Amniotic stem cell (primary cell): ENCODE data around the gene ACER2.
"Not testable (repeated sequence)": the region's sequence is repeated elsewhere in the genome, so short reads cannot be mapped to it uniquely, and the experiment has no call there.

Experiments used
- DNase-seq: peaks from one replicate; lab custom pipeline; 2025; lab: John Stamatoyannopoulos, UW

Gene ACER2

DNA sequence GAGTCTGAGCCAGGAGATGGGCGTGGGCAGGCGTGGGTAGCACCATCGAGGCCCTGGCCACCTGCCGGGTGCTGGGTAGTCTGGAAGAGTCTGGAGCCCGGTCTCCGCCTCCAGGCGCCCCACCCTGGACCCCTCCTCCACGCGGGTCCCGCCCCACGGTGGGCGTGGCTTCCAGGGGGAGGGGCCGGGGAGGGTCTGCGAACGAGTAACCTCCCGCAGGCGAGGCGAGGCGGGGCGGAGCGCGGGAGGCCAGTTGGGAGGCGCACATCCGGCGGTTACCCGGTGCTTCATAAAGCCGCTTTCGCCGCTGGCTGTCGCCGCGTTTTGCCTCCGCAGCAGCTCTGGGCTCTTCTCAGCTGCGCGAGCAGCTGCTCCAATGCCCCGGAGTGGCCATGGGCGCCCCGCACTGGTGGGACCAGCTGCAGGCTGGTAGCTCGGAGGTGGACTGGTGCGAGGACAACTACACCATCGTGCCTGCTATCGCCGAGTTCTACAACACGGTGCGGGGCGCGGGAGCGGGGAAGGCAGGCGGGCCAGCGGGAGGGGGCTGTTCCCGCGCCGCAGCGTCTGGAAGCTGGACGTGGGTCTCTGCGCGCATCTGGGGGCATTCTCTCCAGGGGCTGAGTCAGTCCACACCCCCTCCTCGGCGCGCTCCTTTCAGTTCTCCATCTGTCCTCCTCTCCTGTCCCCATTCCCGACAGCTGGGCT, at the start of gene ACER2:
TSS of gene ACER2 (plus strand) at position 317 of the 708 bp plus-strand sequence. CDS start at position 393, 76 bp downstream.
- DNase-seq = peak; percentile 38

DNA sequence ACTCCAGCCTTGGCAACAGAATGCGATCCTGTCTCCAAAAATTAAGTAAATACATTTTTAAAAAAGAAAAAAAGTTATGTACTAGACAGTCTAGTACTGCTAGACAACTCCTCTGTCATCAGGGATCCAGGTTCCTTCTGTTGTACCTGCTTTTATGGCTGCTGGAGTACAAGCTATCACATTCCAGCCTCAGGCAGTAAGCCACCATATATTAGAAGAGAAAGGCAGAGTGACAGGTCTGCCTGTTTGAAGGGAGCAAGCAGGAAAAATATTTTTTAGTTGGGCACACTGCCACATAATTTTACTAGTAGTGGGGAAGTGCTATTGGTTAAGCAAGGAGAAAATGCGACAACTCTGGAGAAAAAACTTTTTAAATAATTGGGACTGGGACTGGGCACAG, 39.7 kb upstream of the ACER2 start:
- no peak for DNase-seq

DNA sequence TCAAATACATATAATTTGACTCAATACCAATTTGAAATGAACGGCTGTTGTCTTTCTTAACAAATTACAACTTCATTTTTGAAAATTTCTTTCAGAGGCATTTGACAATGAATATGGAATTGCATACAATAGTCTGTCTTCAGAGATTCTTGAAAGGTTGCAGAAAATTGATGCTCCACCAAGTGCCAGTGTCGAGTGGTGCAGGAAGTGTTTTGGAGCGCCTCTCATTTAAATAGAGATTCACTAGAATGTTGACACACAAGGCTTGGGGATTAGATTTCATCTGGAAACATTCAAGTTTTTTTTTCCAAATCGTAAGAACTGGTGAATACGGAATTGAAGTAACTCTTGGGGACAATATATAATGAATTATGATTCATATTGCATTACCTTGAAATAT, 36.9 kb upstream of the ACER2 start:
- DNase-seq = no peak

DNA sequence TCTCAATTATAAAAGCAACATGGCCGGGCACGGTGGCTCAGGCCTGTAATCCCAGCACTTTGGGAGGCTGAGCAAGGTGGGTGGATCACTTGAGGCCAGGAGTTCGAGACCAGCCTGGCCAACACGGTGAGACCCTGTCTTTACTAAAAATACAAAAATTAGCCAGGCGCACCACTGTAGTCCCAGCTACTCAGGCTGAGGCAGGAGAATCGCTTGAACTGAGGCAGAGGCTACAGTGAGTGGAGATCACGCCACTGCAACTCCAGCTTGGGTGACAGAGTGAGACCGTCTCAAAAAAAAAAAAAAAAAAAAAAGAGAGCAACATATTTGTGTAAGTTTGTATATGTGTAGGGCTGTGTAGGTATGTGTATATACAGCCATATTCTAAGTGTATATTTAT, 36.2 kb upstream of the ACER2 start:
- DNase-seq = no peak

DNA sequence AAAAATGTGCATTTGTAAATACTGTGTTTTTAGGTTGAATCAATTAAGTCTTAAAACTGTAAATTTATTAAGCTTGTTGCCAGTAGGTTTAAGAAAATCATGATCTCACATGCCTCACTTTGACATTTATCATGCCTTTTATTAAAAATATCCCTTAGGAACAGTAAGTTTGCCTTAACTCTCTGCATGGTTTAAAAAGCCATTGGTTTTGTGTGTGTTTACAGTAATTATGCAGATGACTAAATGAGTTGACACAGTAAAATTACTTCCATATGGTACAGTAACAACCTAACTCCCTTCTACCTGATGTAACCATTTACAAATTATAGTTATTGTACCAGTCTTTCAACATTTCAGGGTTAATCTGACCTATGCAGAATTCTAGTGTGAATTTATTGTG, 35.3 kb upstream of the ACER2 start:
- no peak for DNase-seq

DNA sequence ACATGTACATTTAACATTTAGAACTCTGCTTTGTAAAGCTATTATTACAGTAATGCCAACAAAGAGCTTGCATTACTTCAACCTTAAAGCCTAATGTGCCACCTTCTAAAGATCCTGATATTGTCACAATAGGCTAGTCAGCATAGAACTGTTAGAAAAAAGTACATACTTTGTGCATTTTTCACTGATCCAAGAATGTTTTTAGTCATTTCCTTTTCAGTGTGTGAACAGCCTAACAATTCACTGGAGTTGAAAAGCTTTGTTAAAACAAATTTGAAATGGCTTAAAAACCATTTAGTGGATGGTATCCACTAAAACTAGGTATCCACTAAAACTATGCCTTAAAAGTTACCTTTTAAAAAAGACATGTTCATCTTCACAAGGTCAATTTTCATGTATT, 33.3 kb upstream of the ACER2 start:
- peak; percentile 11 for DNase-seq

DNA sequence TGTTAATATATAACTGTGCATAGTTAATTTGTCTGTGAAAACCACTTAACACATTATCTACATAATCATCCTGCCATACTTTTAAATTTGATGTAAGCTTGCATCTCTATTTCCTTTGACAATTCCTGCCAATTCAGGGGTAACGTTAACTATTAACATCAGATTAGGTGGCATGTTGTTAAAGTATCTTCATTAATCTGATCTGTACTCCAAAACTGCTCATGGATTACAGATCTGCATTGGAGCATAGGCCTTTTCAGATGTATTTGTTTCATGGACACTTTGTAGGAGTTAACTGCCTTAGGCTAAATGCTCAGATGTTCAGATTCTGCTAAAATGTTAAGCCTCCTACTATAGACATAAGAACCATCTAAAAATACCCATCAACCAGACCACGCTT, 31.9 kb upstream of the ACER2 start:
- no peak for DNase-seq

DNA sequence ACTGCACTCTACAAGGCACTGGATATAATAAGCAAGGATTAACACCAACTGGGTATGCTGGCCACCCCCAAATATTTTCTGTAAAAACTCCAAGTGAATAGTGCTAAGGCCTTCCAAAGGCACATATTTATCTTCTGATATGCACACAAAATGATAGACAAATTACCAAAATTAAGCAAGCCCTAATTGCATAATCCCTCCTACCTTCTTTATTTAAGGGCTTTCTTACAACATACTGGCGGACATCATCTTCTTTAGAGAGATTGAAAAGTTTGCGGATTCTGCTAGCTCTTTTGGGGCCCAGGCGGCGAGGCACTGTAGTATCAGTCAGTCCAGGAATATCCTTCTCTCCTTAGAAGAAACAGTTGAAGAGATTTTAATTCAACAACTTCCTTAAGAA, 30.6 kb upstream of the ACER2 start:
- DNase-seq = no peak

DNA sequence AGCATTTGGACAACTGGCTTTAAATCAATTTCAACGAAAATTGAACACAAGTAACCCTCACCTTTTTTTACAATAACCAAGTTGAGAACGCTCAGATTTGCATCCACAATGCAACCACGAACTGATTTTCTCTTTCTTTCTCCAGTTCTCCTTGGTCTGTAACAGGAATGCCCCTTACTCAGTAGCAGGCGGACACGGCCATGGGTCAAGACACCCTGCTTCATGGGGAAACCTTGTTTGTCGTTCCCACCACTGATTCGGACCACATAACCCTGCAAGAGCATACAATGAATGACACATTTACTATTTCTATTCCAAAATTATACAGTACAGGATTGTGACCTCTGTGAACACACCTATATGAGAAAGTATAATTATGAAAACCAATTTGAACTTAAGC, 30.2 kb upstream of the ACER2 start:
- DNase-seq = no peak

DNA sequence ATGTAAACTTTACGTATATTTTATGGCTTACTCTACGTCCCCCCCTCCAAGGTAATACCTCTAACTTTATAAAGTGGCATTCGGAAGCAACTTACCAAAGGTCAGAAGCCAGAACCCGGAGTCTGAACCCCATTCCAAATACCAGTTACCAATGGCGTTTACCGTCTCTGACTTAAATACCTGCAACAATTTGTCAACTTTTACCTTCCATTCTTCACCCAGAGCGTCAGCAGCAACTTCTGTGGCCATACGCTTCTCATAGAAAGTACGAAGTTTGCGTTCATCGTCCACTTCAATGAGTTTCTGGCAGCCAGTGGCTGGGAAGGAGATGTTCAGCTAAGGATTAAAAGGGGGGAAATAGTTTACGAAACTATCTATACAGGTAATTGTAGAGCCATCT, 29.5 kb upstream of the ACER2 start:
- DNase-seq = no peak

DNA sequence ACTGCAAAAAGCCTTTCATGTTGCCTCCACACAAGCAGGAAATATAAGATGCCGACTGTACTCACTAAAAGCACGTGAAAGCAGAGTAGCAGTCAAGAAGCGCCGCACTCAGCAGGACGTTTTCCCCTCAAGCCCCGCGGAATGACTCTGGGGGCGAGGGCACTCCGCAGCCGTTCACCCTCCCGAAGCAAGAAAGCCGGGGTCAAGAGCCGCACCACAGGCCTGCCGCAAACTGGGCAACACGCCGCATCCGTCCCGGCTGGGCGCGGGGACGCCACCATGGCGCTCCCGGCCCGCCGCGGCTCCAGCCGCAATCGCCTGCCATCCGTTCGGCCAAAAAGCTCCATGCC, 29.1 kb upstream of the ACER2 start:
- no peak for DNase-seq

DNA sequence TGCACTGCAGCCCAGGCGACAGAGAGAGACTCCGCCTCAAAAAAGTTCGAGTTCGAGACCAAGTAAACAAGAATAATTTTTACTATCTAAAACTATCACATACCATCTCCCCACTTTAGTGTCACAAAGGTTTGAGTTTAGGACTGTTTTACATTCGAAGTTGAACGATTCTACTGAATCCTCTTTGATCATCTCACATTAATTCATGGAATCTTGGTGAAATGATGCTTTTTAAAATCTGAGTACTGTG, 28.1 kb upstream of the ACER2 start:
- DNase-seq = no peak

DNA sequence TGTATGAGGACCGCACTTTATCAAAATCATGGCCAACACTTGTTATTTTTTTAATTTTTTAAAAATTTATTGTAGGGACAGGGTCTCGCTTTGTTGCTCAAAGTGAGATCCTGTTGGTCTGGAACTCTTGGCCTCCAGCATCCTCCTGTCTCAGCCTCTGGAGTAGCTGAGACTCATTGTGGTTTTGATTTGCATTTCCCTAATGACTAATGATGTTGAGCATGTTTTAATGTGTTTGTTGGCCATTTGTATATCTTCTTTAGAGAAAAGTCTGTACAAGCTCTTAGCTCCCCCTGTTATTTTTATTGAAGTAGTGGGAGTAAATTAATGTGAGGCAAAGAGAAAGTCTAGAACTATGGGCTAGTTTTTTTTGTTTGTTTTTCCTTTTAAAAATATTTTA, 27.2 kb upstream of the ACER2 start:
- DNase-seq = no peak

DNA sequence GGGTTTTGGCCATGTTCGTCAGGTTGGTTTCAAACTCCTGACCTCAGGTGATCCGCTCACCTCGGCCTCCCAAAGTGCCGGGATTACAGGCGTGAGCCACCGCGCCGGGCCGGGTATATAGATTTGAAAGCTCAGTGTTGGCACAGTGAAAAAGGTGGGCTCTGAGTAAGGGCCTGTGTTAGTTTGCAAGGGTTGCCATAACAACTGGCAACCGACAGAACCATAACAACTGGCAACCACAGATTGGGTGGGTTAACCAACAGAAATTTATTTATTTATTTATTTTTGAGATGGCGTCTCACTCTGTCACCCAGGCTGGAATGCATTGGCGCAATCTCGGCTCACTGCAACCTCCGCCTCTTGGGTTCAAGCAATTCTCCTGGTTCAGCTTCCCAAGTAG, 23.6 kb upstream of the ACER2 start:
- DNase-seq = not testable (repeated sequence)

DNA sequence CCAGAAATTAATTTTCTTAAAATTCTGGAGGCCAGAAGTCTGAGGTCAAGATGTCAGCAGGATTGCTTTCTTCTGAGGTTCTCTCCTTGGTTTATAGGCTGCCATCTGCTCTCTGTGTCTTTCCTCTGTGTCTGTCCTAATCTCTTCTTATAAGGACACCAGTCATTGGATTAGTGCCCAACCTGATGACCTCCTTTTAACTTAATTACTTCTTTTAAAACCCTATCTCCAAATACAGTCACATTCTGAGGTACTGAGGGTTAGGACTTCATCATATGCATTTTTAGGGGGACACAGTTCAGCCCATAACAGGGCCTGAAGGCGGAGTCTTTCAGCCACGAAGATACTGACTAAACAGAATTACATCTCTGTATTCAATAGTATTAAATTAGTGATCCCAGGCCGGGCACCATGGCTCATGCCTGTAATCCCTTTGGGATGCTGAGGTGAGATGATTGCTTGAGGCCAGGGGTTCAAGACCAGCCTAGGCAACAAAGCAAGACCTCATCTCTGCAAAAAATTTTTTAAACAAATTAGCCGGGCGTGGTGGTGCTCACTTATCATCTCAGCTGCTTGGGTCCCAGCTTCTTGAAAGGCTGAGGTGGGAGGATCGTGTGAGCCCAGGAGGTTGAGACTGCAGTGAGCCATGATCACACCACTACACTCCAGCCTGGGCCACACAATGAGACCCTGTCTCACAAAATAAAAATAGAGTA, 22.9 kb upstream of the ACER2 start:
- no peak for DNase-seq

DNA sequence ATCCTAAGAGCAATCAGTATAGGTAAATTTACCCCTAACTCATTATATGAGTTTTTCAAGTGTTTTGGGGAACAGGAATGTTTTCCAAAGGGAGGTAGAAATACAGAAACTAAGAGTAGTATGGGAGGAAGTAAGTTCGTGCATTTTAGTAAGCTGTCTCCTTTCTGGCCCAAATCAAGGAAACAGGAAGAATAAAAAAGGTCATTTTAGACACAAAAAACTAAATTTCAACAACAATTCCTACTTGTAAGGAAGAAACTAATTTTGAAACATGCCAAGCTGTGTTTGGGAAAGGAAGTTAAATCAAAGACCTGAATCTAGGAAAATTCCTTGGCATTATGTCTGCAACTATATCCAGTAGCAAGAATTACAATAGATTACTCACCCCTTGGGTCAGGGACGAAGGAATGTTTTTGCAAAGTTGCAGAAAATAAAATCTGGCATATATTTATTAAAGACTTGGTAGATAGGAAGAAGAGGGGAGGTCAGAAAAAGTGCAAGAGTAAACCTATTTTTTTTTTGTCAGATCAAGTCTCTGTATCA, 22.2 kb upstream of the ACER2 start:
- DNase-seq = no peak

DNA sequence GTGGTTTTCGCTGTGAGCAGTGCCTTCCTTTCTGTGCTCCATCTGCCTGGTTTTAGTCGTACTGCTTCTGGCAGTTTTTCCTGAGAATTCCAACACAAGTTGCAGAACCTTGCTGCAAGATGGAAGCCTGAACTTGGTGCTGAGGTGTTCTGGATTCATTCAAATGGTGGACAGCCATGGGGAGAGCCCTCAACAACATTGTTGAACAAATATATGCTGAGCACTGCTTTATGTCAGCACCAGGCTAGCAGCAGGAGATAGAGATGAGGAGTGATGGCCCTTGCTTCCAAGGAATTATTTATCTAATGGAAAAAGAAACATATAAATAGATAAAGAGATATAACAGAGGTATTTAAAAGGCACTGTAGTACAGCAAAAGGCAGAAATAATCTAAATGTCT, 21.5 kb upstream of the ACER2 start:
- DNase-seq = no peak

DNA sequence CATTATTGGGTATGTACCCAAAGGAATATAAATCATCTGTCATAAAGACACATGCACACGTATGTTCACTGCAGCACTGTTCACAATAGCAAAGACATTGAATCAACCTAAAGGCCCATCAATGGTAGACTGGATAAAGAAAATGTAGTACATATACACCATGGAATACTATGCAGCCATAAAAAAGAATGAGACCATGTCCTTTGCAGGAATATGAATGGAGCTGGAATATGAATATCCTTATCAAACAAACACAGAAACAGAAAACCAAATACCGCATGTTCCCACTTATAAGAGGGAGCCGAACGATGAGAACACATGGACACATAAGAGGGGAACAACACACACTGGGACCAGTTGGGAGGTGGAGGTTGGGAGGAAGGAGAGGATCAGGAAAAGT, 19.3 kb upstream of the ACER2 start:
- DNase-seq = not testable (repeated sequence)

DNA sequence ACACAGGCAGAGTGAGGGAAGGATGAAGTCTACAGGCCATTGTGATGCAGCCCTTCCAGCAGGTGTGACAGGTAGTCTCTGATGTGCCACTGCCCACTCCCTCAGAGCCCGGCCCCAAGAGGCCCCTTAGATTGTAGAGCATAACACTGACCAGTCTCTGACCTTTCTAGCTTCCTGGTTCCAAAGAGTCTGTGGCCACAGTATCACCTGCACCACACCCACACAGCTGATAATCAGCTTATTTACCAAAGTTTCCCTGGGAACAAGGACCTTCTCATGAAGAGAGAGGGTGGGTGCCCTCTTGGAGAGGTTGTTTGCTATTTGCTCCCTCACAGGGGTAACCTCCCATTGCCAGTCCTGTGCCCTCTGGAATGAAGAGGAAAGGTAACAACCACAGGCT, 11.0 kb upstream of the ACER2 start:
- no peak for DNase-seq

DNA sequence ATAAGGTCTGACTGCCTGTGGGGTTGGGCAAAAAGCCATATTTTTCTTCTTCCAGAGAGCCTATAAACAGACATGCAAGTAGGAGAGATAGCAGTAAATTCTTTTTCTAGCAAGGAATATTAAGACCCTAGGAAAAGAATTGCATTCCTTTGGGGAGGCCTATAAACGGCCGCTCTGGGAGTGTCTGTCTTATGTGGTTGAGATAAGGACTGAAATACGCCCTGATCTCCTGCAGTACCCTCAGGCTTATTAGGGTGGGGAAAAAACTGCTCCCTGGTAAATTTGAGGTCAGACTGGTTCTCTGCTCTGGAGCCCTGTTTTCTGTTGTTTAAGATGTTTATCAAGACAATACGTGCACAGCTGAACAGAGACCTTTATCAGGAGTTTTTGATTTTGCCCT, 5.6 kb upstream of the ACER2 start:
- DNase-seq = not testable (repeated sequence)

DNA sequence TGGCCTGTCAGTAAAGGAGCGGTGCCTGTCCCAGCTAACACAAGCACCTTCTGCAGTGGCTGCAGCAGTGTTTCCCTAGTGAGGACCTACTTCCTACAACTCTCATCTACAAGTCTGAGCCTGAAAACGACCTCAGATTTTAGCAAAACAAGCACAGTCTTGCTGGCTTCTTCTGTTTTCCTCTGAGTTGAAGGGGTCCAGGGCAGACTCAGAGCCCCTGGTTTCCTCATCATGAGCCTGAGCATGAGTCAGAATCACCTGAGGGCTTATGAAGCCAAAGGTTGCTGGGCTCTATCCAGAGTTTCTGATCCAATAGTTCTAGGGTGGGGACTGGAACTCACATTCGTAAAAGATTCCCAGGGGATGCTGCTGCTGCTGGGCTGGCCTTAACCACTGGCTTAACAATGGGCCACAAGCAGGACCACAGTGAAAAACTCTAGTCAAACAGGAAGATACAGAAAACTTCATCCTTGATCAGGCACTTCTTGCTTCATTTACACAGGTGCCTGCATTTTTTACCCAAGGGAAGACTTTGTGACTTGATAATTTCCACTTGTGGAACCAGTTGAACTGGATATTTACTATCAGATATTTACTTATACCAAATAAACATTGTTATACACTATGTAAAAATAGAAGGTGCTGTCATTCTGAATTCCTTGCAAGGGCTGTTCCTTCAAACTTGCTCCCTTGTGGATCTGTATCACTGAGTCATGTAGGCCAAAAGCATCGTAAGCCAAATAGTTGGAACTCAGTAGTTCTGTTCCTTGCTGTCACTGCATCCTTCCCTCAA, 4.3 kb upstream of the ACER2 start:
- no peak for DNase-seq

DNA sequence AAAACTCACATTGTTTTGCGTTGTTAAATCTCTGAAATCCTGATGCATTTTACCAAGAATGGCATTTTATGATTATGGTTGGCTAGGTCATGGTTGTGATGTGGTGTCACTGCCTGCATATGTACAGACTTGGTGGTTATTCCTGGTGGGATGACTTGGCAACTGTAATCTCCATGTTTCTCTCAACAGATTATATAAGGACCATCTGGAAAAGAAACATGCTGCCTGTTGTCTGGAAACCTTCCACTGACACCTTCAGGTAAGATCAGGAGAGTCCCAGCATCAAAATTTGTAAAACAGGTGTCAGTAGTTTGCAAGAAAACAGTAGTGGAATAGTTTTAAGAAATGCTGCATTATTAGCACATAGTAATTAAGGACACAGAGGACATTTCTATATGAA, 3.0 kb upstream of the ACER2 start:
- DNase-seq = no peak

DNA sequence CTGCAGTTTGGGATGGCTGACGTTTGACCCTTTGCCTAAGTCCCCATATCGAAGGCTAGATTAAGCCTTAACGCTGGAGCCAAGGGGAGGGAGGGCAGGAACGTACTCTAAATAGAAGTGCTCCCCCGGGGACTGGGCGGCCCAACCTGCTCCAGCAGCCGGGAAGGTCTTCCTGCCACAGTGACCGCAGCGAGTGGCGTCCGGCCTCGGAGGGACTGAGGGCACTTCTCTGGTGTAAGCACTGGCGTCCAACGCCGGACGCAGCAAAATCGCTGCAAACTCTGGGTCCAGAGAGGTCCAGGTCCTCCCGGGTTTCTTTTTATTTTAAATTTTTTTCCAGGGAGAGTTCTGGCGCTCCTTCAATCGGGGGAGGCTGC, 505 bp upstream of the ACER2 start:
- DNase-seq = no peak
